GM12873 (cell line): ENCODE results near the gene MSRB2.

Experiments used
- CTCF ChIP-seq: IDR thresholded peaks from 2 replicates; pipeline ENCODE4 v1.5.1; 2012; ENCODE audit warnings: low read depth, mild to moderate bottlenecking, moderate library complexity, low read length, control low read depth; ENCODE audit not compliant: insufficient read depth; ENCODE audit errors: missing control alignments

The MSRB2 gene

GRCh38 chr10:23055424-23056185, 39.8 kb upstream of the MSRB2 start:
- TF ChIP-seq CTCF: no peak

- TF ChIP-seq CTCF: no peak
Observed at GRCh38 chr10:23056186-23056579, 39.2 kb upstream of the MSRB2 start.

GRCh38 chr10:23058366-23058765, 37.0 kb upstream of the MSRB2 start:
- TF ChIP-seq CTCF: no peak

GRCh38 chr10:23060918-23061317, 34.5 kb upstream of the MSRB2 start:
- TF ChIP-seq CTCF: no peak

- TF ChIP-seq CTCF: no peak
Observed at GRCh38 chr10:23063045-23063972, 32.1 kb upstream of the MSRB2 start.

- TF ChIP-seq CTCF: no peak
Observed at GRCh38 chr10:23063973-23064812, 31.2 kb upstream of the MSRB2 start.
